Stimulated activated CD4-positive, alpha-beta T cell treated with anti-CD3 and anti-CD28 coated beads, Interleukin-4, amount 100 ng/mL, for 48 hours (primary cell): ENCODE results near the gene TRIM43B.
"Not testable (repeated sequence)": the region's sequence is repeated elsewhere in the genome, so short reads cannot be mapped to it uniquely, and the experiment has no call there.

Experiments
- DNase-seq, 2 donors: peaks; one replicate each; pipeline ENCODE4 v3.0.0-alpha.2; 2020; ENCODE audit warnings: low read depth in 2 of 2

Gene TRIM43B

DNA sequence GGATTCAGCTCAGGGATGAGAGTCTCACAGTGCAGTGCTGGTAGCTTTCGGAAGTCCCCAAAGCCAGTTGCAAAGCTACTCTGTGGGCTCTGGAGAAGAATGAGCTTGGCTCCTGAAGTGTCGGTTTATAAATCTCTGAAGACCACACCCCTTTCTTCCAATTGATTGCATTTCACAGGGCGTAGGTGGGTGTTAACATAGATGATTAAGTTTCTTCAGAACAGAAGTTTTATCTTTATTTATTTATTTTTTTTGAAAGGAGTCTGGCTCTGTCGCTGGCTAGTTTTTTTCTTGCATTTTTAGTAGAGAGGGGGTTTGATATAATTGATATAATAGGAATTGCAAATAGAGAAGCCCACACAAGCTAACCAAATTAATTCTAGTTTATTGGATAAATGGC lies at the start of gene TRIM43B:
Gene TRIM43B, minus strand, starts transcription at position 101 of the 400 bp plus-strand sequence. CDS start 2,040 bp downstream, outside the sequence.
- DNase-seq: not testable (repeated sequence)

DNA sequence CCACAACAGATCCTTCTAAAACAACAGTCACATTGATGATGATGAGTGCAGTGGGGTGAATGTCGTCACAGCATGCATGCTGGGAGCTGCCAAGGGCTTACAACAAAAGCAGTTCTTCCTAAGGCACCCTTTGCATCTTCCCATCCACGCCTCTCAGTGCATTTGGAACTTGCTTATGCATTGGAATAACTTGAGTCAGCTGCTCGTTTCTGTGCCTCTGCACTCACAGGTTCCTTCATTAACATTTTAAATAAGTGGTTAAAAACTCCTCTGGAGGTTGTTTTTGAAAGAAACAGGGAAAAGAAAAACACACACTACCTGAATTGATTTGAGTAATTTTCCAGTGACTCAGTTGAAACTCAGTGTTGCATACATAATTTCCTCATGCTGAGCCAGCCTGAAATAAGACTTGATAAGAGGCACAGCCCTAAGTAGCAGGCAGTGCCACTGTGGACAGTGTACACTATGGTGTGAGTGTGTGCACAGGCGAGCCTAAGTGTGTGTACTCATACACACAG lies 46.8 kb upstream of the TRIM43B start:
- no peak for DNase-seq

DNA sequence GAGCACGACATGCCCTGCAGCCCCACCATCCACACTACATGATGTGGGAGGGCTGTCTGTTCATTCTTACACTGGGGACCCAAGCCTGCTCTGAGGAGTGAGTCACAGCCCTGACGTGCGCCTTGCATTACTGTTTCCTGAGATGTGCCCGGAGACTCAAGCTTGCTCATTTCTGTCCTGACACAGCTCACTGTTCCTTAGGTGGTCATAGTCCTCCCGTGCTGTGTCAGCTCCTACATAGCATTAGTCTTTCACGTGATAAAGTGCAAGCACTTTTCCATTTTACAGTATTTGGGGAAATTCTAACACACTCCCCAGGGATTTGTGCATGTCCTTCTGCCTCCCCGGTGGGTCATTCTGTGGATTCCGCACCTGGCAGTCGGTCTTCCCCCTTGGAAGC lies 46.2 kb upstream of the TRIM43B start:
- peak; percentile 23 to 44 for DNase-seq

DNA sequence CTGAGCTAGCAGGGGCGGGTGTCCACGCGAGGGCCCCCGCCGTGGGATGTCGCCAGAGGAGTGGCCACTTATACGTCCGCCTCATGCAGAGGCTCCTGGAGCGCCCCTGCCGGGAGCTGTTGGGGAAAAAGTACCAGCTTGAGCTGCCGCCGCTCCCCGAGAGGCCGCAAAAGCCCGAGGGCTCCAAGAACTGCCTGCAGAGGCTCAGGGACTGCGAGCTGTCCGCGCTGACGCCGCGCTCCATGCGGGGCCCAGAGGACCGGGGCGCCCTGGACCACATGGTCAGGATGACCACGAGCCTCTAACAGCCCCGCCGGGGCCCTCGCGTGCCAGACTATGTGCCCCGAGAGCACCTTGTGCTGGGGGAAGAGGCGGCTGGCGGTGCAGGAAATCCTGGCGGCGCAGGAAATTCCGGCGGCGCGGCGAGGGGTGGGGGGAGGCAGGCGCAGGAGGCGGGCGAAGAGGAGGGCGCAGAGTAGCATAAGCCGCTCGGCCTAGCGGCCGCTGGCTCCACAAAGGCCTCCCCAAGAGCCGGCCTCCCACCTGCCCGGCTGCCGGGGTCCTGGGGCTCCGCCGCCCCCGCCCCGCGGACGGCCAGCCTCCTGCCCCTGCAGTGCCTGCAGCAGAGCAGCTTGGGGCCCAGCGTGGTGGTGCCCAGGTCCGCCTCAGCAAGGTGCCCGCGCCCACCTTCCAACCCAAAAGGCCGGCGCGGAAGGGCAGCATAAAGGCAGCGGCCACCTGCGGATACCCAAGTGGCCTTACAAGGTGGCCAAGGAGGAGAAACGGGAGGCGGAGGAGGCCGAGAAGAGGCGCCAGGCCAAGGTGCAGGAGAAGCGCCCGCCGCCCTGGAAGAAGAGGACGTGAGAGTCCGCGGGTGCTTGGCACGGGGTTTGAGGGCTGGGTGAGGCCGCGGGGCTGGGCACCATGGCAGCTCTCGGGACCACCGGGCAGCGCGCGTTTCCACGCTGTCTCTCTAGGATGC lies 42.1 kb upstream of the TRIM43B start:
- DNase-seq: peak; percentile 44 to 63

DNA sequence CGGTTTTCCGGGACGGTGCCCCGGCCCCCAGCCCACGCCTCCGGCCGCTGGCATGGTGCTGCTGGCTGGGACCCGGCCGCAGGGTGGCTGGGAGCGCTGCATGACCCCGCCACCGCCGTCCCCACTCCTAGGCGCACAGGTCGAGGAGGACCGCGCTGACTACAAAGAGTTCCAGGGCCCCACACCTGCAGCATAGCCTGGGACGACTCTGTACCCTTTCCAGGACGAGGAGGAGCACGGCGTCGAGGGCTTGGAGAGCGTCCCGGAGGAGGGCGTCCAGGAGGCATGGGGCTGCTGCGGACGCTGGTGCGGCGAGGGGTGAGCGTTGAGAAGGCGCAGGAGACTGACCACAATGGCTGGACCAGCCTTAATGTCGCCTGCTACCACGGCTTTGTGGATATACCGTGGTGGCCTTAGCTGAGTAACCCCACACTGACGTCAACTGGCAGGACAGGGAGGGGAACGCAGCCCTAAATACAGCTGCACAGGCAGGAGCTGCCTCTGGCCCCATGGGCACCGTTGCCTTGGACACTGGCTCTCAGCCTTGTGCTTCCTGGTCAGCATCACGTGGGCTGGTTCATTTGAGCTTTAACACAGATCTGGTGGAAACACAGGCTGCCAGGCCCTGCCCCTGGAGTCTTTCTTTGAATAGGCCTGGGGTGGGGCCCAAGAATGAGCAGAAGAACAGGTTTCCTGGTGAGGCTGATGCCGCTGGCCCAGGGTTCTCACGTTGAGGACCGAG lies 40.9 kb upstream of the TRIM43B start:
- DNase-seq: no peak

DNA sequence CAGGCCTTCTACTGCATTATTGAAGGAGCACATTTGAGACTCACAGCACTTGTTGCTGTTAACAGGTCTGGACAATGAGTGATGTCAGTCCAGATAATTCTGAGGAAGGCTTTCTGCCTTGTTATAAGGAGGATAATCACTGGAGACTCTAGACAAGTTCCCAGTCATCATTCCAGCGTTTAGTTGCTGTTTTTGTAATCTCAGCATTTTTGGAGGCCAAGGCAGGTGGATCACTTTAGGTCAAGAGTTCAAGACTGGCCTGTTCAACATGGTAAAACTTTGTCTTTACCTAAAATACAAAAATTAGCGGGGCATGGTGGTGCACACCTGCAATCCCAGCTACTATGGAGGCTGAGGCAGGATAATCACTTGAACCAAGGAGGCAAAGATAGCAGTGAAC lies 39.6 kb upstream of the TRIM43B start:
- DNase-seq: no peak

DNA sequence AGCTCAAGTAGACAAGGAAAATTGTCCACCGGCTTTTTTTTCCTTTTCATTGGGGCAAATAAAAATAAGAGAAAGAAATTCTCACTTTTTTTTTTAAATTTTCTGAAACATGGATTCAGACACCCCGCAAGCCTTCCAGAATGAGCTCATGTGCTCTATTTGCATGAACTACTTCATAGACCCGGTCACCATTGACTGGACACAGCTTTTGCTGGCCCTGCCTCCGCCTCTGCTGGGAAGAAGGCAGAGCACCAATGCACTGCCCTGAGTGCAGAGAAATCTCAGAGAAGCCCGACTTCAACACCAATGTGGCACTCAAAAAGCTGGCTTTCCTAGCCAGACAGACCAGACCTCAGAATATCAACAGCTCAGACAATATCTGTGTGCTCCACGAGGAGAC lies 30.2 kb upstream of the TRIM43B start:
- no peak for DNase-seq

DNA sequence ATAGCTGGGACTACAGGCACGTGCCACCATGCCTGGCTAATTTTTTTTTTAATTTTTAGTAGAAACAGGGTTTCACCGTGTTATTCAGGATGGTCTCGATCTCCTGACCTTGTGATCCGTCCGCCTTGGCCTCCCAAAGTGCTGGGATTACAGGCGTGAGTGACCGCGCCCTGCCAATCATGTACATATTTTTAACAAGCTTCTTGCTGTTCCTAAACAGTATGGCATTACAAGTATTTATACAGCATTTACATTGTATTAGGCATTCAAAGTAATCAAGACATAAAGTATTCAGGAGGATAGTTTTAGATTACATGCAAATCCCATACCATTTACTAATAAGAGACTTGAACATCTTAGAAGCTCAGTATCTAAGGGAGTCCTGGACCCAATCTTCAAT lies 29.7 kb upstream of the TRIM43B start:
- DNase-seq: not testable (repeated sequence)

DNA sequence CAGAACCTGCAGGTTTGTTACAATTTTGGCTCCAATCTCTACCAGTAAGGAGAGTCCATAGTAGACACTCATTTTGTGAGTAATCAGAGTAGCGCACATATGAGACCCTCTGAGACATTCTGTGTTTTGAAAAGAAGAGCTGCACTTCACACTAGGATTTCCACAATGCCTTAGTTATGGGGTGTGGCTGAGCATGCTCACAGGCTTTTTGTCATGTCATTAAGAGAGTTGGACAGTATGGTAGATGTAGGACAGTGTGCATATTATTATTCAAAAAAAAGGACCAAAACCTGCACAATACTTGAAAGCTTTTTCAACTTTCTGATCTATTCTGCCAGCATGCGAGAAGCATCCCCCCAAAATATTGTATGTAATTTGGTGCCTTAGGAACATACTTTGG lies 24.9 kb upstream of the TRIM43B start:
- DNase-seq: no peak

DNA sequence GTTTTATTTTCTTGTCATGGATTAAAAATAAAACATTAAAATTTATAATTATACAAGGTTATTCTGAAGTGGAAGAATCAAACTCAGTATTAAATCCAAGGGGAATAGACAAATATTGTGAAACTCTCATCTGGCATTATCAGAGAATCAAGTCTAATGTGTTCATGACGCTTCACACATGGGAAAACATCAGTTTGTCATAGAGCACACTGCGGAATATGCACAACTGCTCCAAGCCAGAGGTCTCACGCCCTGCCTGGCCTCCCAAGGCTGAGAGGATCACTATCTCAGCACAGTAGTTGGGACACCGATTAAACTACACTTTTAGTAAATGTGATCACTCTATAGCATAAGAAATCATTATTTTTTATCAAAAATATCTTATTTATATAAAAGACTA lies 20.7 kb upstream of the TRIM43B start:
- DNase-seq: no peak

DNA sequence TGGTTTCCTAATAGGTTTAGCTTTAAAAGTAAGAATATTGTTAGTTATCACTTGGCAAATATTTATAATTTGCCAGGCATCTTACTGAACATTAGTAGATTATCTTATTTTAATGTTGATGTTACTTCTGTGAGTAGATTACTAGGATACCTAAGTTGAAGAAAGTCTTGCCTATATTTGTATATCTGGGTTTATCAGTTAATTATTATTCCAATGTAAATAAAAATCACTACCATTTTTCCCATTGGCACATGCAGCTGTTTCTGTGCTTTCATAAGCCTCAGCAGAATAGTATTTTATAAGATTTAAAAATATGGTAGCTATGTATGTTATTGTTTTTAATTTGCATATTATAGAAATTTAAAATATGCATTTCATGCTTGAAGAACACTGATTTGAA lies 16.3 kb upstream of the TRIM43B start:
- no peak for DNase-seq

DNA sequence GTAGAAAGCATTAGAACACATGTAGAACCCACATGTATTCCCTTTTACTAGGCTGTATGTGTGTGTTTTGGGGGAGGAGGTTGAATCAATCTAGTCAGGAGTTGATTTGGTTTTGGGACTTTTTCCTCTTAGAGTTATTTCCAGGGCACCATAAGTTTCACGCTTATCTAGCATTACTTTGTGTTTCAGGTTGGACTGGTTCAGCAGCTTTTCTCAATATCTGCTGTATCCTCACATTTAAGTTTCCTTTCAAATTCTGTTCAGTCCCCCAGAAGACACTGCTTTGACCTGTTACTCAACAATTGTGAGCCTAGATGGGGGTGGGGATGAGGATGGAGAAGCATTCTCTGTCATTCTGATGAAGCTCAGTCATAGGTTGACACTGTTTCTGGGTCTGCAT lies 7.5 kb upstream of the TRIM43B start:
- not testable (repeated sequence) for DNase-seq

DNA sequence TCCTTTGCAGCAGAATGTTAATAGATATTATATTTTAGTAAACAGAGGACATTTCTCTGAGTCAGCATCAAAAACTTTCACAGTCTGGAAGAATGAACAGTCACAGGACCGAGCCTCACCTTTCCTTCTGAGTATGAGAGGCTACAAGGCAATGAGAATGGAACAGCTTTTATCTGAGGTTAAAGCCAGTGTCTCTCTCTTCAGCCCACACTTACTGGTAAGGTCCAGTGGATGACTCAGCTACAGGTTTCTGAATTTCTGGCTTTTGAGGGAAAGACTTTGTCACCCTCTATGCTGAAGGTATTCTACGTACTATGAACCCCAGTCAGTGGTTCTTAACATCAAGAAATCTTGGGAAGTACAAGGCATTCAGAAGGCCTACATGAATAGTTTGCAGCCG lies 9.5 kb downstream of the TRIM43B start:
- DNase-seq: not testable (repeated sequence)

DNA sequence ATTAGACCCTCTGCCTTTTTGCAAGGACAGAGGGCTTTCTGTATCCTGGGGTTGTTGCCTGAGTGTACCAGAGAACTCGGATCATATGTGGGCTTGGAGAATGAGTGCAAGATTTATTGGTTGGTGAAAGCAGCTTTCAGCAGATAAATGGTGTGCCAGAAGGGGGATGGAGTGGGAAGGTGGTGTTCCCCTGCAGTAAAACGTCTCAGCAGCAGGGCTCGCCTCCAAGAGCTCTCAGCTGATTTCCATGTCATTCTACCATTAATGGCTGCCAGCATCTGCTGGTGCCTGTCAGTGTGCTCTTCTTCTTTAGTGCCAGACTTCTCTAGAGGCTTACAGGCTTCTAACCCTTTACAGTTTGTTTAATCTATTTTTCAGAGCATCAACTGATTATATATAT lies 16.6 kb downstream of the TRIM43B start:
- DNase-seq: not testable (repeated sequence)

DNA sequence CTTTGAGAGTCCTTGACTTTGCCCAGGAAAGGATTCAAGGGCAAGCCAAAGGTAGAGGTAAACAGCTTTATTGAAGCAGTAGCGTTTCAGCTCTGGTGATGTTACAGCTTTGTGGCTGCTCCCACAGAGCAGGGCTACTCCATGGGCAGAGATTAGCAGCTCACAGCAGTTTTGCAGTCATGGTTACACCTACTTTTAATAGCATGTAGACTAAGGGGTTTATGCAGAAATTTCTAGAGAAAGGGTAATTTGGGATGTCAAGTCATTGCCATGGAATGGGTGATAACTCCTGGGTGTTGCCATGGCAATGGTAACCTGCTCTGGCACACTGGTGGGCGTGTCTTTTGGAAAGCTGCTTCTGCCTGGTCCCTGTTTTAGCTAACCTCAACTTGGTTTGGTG lies 18.0 kb downstream of the TRIM43B start:
- not testable (repeated sequence) for DNase-seq

DNA sequence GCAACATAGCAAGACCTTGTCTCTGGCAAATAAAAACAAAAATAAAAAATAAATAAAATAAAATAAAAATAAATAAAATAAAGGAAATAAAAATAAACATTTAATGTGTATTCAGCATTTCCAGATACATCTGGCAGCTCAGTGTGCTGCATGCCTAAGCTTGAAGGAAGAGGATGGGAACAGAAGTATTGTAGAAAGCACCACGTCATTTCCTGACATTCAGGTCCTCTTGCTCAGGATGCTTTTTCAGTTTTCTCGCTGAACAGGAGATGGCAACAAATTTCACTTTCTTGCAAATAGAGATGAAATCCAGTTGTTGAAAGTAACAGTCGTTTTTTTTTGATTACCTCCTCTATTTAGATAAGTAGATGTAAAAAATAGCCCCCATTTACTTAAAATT lies 21.3 kb downstream of the TRIM43B start:
- not testable (repeated sequence) for DNase-seq

DNA sequence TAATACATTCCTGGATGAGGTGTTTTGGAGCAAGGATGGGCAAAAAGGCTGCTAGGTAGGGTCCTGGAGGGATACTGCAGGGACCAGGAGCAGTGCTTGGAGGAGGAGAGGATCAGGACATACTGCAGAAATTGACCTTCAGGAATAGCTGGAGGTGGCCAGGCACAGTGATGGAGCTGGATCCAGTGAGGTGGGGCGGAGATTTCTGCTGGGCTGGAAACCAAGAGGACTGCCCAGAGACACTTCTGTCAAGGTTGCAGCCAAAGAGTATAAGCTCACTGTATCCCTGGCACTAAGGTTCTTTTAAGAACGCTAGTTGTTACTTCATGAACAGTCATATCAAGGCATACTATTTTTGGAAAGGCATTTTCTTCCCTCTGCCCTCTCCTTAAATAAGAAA lies 39.2 kb downstream of the TRIM43B start:
- not testable (repeated sequence) for DNase-seq

DNA sequence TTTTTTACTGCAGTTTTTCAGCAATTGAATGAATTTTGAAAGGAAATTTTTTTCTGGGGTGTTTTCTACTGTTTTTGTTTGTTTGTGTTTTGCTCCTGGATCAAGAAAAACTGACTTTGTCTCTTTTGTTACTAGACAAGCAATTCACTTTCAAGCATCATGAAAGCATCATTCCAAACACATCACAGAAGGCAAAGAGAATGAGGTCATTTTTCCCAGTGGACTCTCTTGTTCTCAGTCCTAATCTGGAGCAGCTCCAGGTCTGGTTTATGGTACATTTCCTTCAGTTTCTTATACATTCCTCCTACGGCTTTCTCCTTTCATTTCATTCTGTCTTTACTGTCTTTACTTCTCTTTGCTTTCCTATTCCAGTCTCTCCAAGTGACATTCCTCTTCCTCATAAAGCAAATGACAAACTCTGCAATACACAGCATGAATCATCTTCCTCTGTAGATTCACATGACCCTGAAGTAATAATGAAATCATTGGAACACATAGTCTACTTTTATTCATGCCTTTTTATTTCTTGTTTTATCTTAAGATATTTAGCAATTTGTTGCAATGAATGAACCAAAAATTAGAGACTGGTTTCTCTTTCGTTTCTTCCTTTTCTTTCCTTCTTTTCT lies 42.0 kb downstream of the TRIM43B start:
- DNase-seq: not testable (repeated sequence)

DNA sequence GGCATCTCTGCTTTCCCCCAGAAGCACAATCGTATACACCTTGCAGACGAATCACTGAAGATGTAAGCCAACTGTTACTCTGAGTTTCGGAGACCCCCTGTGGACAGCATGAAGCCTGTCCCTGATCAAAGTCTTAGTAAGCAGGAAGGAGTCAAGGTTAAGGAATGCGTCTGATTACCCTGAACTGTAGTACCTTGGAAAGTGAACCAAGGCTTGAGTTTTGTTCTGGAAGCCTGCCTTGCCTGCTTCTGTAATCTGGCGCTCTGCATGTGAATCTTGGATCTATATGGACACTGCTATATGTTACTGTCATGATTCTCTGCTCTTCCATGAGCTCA lies 48.7 kb downstream of the TRIM43B start:
- not testable (repeated sequence) for DNase-seq

DNA sequence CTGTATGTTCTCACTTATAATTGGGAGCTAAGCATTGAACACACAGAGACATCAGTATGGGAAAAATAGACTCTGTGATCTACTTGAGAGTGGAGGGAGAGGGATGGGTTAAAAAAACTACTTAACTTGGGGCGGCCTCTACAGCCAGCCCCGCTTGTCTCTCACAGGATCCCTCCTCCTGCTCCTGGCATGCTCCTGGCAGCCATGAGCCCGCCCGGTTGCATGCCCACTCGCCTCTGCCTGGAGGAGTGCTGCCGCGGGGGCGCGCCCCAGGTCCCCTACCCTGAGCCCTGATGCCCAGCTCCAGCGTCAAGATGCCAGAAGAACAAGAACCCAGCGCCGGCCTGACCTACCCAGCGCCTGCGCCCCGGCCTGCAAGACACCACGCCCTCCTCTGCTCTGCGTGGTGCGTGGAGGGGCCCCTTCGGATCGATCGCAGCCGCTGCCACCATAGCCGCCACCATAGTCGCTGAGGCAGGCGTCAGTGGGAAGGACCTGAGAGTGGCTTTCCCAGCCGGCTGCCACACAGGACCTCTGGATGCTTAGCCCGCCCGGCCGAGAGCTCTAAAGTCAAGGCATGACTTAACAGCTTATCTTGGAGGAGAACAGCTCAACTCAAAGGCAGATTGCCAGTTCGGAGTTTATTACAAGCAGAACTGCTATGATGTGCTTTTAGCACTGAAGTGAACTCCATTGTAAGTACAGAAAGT lies 49.2 kb downstream of the TRIM43B start:
- not testable (repeated sequence) for DNase-seq

DNA sequence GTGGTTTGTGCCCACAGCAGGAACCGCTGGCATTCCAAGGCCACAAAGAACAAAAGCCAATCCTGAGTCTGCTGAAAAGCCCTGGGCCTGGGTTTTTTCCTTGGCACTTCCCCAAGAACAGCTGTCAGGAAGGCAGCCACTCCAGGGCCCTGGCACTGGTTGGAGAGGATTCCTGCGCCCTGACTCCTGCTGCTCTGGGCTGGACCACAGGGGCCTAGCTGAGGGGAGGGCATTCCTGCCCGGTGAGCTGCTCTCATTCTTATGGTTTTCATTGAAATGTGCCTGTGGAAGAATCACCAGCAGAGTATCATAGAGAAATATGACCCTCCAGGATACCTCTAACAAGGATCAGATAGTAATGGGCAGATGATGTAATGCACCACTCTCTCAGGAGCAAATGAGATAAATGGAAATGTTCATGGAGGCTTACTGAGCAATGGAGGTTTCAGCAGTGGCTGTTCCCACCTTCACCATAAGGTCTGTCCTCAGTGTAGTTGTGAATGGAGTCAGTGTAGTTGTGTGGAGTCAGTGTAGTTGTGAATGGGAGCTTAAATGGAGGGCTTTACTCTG lies 50.0 kb downstream of the TRIM43B start:
- not testable (repeated sequence) for DNase-seq
